ENCODE results near the gene STOML1.
"Not testable (repeated sequence)": the region's sequence is repeated elsewhere in the genome, so short reads cannot be mapped to it uniquely, and the experiment has no call there.

STOML1 gene

DNA sequence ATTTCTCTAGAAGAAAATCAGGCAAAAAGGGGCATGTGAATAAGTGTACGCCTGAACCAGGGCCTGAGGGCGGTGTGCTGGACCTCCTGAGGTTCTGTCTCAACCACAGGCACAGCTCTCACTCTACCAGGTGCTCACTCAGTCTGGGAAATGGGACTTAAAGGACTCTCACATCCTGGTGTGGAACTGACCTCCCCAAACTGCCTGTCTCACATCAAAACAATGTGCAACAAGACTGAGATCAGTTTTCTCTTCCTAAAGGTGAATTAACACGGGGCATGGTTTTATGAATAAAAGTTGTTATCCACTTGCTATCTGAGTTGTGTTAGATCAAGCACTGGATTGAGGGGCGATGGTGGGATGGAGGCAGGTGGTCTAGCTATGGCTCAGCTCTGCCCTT lies 4.8 kb downstream of the STOML1 start:
- DNase-seq, result no peak

- DNase-seq, result no peak
Observed at GRCh38 chr15:73986776-73987056, 5.4 kb downstream of the STOML1 start.

DNA sequence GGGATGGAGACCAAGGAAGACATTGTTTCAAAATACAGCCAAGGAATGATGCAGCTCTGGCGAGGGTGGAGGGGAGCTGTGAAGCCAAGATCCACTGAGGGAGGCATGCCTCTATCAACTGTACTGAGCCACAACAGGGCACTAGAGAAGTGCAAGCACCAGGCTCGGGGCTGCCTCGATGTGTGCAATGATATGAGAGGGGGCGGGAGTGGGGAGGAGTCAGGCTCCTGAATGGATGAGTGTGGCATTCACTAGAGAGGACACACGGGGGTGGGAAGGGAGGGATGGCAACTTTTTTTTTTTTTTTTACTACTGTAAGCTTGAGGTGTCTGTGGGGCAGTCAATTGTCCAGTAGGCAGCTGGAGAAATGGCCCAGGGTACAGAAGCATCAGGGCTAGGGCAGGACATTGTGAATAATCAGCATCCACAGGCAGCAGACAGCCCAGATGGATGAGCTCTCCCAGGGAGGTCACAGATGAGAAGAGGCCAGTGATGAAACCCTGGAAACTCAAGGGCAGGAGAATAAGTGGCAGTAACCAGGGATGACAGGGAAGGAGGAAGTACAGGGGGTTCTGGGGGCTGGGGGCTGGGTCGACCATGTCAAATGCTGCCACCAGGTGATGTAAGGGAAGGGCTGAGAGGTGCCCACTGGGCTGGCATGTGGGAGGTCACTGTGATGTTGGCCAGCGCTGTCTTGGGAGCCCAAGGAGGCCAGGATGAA lies 5.9 kb downstream of the STOML1 start:
- DNase-seq, result no peak

- DNase-seq, result no peak
Observed at GRCh38 chr15:73985101-73985873, 6.8 kb downstream of the STOML1 start.

DNA sequence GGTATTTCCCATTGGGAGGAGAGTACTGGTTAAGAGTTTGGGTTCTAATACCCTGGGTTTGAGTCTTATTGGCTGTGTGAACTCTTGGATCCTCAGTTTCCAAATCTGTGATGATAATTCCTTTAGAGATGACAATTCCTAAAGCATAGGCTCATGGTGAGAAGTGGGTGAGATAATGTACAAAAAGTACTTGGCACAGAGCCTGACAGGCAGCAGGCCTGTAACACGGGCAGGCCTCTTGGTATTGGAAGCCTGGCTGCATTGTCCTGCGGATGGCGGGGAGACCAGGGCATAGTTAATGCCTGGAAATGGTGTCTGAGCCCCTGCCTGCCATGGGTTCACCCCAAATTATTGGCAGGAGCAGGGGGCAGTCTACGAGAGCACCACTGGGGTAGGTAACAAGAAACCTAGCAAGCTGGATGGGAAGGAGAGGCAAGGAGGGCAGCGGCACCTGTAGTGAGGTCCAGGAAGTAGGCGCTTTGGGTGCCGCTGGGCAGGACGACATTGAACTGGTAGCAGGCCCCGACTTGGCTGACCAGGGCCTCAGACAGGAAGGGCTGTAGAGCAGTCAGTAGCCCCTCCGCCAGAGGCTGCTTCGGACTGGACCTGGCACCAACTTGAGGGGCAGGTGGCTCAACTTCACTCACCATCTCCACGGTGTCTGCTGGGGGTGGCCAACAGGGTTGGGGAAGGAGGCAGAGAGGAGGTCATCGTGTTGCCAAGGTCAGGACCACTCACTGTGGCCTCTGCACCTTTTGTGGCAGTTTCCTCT lies 7.7 kb downstream of the STOML1 start:
- no peak for DNase-seq

GRCh38 chr15:73983773-73984172 lies 8.3 kb downstream of the STOML1 start:
- DNase-seq, result no peak

DNA sequence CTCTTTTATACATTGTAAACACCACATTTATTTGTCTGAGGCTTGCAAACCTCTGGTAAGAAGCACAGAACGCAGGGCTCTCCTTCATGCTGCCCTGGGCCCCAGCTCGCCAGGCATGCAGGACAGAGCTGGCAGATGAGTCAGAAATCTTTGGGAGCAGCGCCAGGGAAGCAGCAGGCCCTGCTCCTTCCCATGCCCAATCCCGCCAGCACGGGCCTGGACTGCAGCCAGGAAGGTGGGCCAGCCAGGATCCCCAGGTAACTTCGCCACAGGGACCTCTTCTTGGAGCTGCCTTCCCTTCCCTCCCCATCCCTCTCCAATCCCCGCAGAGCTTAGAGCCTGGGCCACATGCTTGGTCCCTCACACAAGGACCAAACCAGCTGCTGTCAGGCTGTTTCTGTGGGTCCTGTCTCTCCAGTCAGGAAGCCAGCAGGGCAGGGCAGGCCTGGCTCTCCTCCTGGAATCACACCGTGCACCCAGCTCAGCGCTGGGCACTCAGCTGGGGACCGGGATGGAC lies 8.8 kb downstream of the STOML1 start:
- DNase-seq, result no peak

DNA sequence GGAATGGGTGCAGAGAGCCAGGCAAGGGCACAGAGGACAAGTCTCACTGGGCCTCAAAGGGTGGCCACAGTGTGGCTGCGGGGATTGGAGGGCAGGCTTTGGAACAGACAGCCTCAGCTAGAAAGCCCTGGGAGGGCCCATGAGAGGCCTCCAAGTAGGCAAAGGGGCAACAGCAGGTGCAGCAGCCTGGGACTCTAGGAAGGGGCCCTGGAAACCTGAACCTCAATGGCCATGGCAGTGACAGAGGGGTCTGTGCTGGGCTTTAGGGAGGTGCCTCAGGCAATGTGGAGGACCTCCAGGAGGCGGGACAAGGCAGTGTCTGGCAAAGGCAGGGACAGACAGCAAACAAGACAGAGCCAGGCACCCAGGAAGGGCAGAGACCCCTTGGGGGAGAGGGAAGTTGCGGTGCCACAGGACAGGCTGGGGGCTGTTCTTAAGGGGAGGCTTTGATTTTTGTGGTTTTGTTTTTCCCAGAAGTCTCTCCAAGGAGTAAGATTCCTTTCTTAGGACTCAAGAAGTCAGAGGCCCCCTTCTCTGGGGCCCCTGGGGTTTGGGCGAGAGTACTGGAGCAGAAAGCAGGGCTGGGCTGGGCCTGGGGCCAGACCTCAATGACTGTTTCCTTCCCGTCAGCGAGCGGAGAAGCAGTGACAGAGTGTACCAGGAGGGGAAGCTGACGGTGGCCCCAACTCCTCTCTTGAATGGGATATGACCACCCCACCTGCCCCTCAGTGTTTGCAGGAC lies 9.7 kb downstream of the STOML1 start:
- peak in 1 of 5 donors; percentile 32 for DNase-seq

- DNase-seq, result no peak
Observed at GRCh38 chr15:73981761-73982221, 10.3 kb downstream of the STOML1 start.

GRCh38 chr15:73979636-73980035 lies 12.5 kb downstream of the STOML1 start:
- DNase-seq, result no peak

GRCh38 chr15:73978896-73979295 lies 13.2 kb downstream of the STOML1 start:
- DNase-seq, result no peak

DNA sequence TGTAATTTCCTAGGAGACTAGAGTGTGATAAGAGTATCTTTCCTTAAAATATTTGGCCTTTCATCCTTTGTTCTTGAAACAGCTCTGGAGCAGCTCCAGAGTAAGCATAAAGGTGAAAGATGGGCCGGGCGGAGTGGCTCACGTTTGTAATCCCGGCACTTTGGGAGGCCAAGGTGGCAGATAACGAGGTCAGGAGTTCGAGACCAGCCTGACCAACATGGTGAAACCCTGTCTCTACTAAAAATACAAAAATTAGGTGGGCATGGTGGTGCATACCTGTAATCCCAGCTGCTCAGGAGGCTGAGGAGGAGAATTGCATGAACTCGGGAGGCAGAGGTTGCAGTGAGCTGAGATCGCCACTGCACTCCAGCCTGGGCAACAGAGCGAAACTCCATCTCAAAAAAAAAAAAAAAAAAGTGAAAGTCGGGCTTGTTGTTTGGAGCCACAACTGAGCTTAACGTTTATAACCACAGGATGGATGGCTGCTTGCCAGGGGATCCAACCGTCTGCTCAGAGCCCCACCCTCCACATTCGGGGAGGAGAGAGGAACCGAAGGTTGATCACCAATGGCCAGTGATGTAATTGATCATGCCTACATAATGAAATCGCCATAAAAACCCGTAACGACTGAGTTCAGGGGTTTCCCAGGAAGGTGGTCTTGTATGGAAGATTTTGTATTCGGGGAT lies 16.5 kb downstream of the STOML1 start:
- DNase-seq, result peak in 1 of 5 donors; percentile 74

GRCh38 chr15:73973683-73974200 lies 18.4 kb downstream of the STOML1 start:
- not testable (repeated sequence) for DNase-seq

DNA sequence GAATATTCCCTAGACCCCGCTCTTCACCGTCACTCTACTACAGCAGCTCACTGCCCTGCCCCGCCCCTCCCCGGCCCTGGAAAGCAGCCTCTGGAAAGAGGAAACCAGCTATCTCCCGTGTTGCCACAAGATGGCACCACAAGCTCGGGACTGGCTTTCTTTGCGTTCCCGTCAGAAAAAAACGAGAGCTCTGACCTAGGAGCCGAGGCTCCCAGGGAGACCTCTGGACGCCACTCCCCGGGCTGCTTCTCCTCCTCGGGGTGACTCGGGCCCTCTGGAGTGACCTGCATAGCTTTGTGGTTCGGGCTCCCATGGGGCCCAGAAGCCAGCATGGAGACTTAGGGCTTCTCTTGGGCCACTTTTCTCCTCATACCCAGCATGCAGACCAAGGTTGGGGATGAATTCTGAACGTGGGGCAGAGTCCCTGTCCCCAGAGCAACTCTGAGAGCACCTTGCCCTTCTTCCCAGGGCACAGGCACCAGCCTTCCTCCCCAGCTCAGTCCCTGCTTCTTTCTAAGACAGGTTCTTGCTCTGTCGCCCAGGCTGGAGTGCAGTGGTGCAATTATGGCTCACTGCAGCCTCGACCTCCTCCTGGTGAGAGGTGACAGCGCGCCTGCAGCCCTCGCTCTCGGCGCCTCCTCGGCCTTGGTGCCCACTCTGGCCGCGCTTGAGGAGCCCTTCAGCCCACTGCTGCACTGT lies 19.0 kb downstream of the STOML1 start:
- peak; percentile 47 to 81 (median 64) for DNase-seq

- no peak for DNase-seq
Observed at GRCh38 chr15:73969151-73969759, 22.8 kb downstream of the STOML1 start.

DNA sequence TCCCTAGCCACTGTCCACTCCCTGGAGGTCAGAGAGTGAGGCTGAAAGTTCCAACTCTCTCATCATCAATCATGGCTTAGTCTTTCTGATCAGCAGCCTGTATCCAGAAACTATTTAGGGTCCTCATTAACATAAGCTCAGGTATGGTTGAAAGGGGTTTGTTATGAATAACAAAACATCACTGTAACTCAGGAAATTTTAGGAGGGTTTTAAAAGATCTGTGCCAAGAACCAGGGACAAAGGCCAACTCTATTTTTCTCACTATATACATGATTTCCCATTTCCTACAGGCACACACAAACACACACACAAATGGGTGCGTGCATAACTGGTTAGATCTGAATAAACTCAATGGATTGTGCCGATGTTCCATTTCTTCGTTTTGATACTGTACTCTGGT lies 23.6 kb downstream of the STOML1 start:
- DNase-seq, result no peak

DNA sequence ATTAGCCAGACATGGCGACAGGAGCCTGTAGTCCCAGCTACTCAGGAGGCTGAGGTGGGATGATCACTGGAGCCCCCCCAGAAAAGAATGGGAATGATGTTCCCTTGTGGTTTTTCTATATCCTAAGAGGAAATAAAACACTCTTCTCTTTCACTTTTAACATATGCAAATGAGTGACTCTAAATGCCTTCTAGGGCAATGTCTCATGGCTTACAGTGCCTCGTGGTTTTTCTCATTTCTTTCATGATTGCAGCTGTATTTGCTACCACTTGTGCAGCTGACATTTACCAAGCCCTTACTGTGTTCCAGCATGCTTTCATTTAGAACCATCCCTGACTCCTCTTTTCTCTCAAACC lies 26.4 kb downstream of the STOML1 start:
- DNase-seq, result peak in 1 of 5 donors; percentile 57

GRCh38 chr15:73965094-73965757 lies 26.9 kb downstream of the STOML1 start:
- peak in 1 of 5 donors; percentile 14 for DNase-seq

GRCh38 chr15:73964736-73965093 lies 27.4 kb downstream of the STOML1 start:
- peak; percentile 58 to 84 (median 76) for DNase-seq

DNA sequence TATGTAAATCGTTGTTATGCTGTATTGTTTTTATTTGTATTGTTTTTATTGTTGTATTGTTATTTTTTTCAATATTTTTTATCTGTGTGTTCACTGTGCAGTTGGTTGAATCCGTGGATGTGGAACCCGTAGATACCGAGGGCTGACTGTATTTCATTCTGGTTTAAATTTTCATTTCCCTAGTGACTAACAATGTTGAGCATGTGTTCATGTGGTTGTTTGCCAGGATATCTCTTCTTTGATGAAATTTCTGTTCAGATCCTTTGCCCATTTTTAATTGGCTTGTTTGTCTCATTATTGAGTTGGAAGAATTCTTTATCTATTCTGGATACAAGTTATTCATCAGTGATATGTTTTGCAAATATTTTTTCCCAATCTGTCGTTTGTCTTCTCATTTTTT lies 29.7 kb downstream of the STOML1 start:
- DNase-seq, result no peak
